ENCODE measurements around the gene PIGM.
"Not testable (repeated sequence)": the region's sequence is repeated elsewhere in the genome, so short reads cannot be mapped to it uniquely, and the experiment has no call there.

Gene PIGM

DNA sequence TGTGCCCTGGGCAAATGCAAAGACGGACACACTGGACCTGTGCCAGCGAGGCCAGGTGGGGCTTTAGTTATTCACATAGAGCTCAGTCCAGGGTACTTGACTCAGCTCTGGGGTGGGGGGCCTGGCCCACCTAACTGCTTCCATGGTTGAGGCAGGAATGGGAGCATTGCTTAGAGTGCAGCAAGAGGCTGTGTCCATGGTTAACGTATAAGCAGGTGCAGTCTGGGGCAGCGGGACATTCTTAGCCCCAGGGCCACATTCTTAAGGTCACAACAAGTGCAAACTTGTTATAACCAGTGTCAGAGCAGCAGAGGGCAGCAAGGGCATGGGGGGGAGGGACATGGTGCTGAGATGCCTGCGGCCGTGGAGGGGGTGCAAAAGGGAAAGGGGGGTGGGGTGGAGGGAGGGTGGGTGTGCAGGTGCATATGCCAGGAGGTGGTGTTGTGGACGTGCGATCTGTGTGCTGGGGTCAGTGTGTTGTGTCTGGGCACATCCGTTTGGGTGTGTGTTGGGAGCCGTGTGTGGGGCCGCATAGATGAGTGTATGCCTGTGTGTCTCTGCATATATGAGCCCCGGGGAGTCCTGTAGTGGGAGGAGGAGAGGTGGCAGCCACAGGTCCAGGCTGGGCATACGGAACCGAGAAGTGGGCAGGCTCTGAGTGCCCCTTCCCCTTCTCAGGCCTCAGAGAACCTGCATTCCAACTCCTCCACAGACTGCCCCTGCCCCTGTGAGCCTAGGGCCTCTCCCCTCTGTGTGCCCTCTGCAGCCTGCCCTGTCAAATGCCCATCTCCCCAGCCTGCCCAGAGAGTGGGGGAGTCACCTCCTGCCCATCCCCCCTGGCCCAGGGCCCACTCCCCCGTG lies 29.8 kb upstream of the PIGM start:
- H3K4me3 ChIP-seq (replicated peaks in 1 of 2; ENCODE audit: low read depth in 2 of 2, low read length in 2 of 2) = no peak overlapping the region
- TF ChIP-seq, protein P1, sequence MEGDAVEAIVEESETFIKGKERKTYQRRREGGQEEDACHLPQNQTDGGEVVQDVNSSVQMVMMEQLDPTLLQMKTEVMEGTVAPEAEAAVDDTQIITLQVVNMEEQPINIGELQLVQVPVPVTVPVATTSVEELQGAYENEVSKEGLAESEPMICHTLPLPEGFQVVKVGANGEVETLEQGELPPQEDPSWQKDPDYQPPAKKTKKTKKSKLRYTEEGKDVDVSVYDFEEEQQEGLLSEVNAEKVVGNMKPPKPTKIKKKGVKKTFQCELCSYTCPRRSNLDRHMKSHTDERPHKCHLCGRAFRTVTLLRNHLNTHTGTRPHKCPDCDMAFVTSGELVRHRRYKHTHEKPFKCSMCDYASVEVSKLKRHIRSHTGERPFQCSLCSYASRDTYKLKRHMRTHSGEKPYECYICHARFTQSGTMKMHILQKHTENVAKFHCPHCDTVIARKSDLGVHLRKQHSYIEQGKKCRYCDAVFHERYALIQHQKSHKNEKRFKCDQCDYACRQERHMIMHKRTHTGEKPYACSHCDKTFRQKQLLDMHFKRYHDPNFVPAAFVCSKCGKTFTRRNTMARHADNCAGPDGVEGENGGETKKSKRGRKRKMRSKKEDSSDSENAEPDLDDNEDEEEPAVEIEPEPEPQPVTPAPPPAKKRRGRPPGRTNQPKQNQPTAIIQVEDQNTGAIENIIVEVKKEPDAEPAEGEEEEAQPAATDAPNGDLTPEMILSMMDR (IDR thresholded peaks at IDR 0.05; ENCODE audit: low read depth, low read length) = no peak
- DNase-seq (ENCODE audit: low read depth in 2 of 2) = no peak

- TF ChIP-seq, protein P1 (IDR thresholded peaks at IDR 0.05; ENCODE audit: low read depth, low read length) = peak; percentile 41
- H3K4me3 ChIP-seq (replicated peaks in 1 of 2; ENCODE audit: low read depth in 2 of 2, low read length in 2 of 2) = no peak overlapping the region
- DNase-seq (ENCODE audit: low read depth in 2 of 2) = peak; percentile 14 to 15
Observed at GRCh38 chr1:160058087-160058486, 26.3 kb upstream of the PIGM start.

DNA sequence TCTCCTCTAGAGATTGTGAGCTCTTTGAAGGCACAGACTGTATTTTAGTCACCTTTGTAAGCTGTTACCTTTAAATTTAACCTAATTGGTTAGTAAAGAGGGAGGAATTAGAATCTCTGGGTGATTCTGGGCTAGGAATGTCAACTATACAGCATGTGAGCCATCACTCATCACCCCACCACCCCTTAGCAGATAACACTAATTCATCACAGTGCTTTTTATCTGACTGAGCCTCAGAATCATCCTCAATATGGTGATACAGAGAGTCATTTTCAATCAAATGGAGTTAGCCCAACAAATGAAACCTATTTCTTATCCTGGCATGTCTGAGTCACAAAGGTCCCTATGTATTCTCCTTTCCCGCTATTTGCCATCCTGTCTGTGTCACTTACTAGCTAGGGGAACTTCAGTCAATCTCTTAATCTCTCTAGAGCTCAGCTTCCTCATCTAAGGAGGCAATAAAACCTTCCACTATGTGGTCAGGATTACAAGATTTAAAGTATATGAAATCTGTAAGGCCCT lies 24.9 kb upstream of the PIGM start:
- TF ChIP-seq, protein P1 (IDR thresholded peaks at IDR 0.05; ENCODE audit: low read depth, low read length) = no peak
- no peak for DNase-seq (ENCODE audit: low read depth in 2 of 2)
- H3K4me3 ChIP-seq (replicated peaks in 1 of 2; ENCODE audit: low read depth in 2 of 2, low read length in 2 of 2) = no peak overlapping the region

DNA sequence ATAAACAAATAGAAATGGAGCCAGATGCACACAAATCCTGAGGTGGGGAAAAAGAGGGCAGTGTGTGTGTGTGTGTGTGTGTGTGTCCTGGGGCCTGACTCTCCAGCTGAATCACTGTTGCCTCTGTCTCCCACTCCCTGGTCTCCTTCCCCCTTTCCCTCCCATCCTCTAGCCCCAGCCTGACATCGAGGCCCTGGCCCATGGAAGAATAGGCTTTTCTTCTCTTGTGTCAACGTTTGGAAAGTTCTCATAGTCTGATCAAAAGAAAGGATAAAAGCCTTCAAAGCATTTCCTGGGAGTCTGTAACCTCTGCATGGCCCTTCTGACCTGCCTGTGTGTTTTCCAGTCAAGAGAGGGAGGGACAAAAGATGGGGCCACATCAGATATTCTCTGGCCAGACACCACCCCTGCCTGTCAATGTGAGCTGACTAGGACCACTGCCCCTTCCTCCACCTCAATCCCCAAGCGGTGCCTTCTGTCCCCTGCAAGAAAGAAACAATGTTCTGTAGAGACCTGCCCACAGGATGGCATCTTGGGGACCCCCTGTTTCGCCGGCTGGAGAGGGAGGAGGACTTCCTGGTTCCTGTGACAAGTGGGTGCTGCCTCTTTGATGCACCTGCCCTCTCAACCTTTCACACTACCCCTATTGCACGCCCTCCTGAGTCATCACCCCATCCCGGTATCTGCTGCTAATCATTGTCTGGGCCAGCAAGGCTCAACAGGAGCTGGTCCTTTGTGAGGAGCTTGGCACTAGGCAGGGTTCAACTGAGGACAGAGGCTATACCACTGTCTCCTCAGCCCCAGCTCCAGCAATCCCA lies 22.0 kb upstream of the PIGM start:
- TF ChIP-seq, protein P1 (IDR thresholded peaks at IDR 0.05; ENCODE audit: low read depth, low read length) = no peak
- H3K4me3 ChIP-seq (replicated peaks in 1 of 2; ENCODE audit: low read depth in 2 of 2, low read length in 2 of 2) = no peak overlapping the region
- DNase-seq (ENCODE audit: low read depth in 2 of 2) = no peak

DNA sequence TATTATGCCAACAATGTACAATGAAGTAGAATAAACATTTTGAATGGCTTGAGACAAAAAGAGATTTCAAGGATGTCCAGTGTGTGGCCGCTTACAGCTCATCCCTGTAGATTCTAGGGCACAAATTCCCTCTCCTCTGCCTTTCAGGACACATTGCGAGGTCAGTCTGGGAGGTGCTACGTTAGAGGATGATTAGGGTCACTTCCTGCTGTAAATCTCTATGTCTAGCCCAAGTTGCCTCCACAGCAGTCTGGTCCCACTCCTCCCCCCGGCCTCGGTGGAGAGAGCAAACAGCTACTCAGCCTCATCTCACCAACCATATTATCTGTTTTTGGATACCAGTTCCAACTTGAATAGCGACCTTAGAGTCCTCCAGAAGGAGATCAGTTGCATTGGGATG lies 21.1 kb upstream of the PIGM start:
- no peak for DNase-seq (ENCODE audit: low read depth in 2 of 2)
- TF ChIP-seq, protein P1 (IDR thresholded peaks at IDR 0.05; ENCODE audit: low read depth, low read length) = no peak

DNA sequence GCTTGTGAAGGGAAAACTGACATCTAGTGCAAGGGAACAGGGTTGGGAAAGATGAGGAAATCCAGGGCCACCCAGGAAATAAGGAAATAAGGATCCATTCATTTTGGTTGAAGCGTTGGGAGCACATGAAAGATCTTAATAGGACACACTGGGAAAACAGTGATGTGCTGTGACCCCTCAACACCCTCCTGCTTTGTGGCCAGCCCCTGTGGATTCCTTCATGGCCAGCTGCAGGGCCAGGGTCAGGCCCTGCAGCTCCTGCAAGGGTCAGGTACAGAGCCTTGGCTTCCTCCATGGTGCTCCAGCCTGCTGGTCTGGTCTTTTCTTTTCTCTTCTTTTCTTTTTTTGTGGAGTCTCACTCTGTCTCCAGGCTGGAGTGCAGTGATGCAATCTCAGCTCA lies 18.8 kb upstream of the PIGM start:
- TF ChIP-seq, protein P1 (IDR thresholded peaks at IDR 0.05; ENCODE audit: low read depth, low read length) = no peak
- no peak for DNase-seq (ENCODE audit: low read depth in 2 of 2)
- H3K4me3 ChIP-seq (replicated peaks in 1 of 2; ENCODE audit: low read depth in 2 of 2, low read length in 2 of 2) = no peak overlapping the region

More for the DNA sequence above, 21.1 kb upstream of the PIGM start:
- H3K4me3 ChIP-seq (replicated peaks in 1 of 2; ENCODE audit: low read depth in 2 of 2, low read length in 2 of 2) = no peak overlapping the region

- H3K4me3 ChIP-seq (replicated peaks in 1 of 2; ENCODE audit: low read depth in 2 of 2, low read length in 2 of 2) = not testable (repeated sequence)
- peak in 1 of 2 donors; percentile 5 for DNase-seq (ENCODE audit: low read depth in 2 of 2)
Observed at GRCh38 chr1:160050182-160050581, 18.4 kb upstream of the PIGM start.

Measured in cardiac fibroblast (primary cell).